KMS-11 (cell line): ENCODE results near the gene CRTC1.

Experiments used
- H2AFZ ChIP-seq: fragments of 200-600 bp; sonication (generic); 2 replicates; pipeline ENCODE4 v1.6.1; 2016; ENCODE audit warnings: antibody characterized with exemption, mixed run types, low read depth
- H3K27ac ChIP-seq: fragments of 200-600 bp; sonication (generic); 2 replicates; pipeline ENCODE4 v1.6.1; 2016; ENCODE audit warnings: mild to moderate bottlenecking, mixed run types
- H3K27me3 ChIP-seq: fragments of 200-600 bp; sonication (generic); 2 replicates; pipeline ENCODE4 v1.6.1; 2017; ENCODE audit warnings: mild to moderate bottlenecking, low read depth, mixed run types, moderate library complexity; ENCODE audit not compliant: insufficient read depth
- H3K36me3 ChIP-seq: fragments of 200-600 bp; sonication (generic); 2 replicates; pipeline ENCODE4 v1.6.1; 2017; ENCODE audit warnings: mild to moderate bottlenecking, mixed run types; ENCODE audit not compliant: insufficient read depth
- H3K4me1 ChIP-seq: fragments of 200-600 bp; sonication (generic); 2 replicates; pipeline ENCODE4 v1.6.1; 2016; ENCODE audit warnings: mild to moderate bottlenecking, low read depth, mixed run types; ENCODE audit not compliant: poor library complexity, severe bottlenecking
- H3K4me2 ChIP-seq: fragments of 200-600 bp; sonication (generic); 2 replicates; pipeline ENCODE4 v1.7.0; 2016; ENCODE audit warnings: mild to moderate bottlenecking, mixed run types
- H3K4me3 ChIP-seq: fragments of 200-600 bp; sonication (generic); IDR thresholded peaks from 2 replicates; pipeline ENCODE4 v1.6.1; 2017; ENCODE audit warnings: low read depth, low read length, mixed read lengths; ENCODE audit not compliant: insufficient read depth
- H3K79me2 ChIP-seq: fragments of 200-600 bp; sonication (generic); 2 replicates; pipeline ENCODE4 v1.6.1; 2016; ENCODE audit warnings: low read depth, mixed run types; ENCODE audit not compliant: insufficient read depth
- H3K9ac ChIP-seq: fragments of 200-600 bp; sonication (generic); 2 replicates; pipeline ENCODE4 v1.6.1; 2016; ENCODE audit warnings: mild to moderate bottlenecking, mixed run types
- H4K20me1 ChIP-seq: fragments of 200-600 bp; sonication (generic); 2 replicates; pipeline ENCODE4 v1.6.1; 2016; ENCODE audit warnings: mild to moderate bottlenecking, mixed run types; ENCODE audit not compliant: insufficient read depth
- TF ChIP-seq, protein P1 (sequence below): fragments of 200-600 bp; sonication (generic); conservative IDR thresholded peaks from 2 replicates; pipeline ENCODE4 v1.6.1; 2017; ENCODE audit warnings: low read depth, mild to moderate bottlenecking, antibody characterized with exemption, low read length, moderate library complexity, mixed read lengths

The CRTC1 gene

GRCh38 chr19:18776736-18777135, 93.3 kb downstream of the CRTC1 start:
- Histone ChIP-seq H3K4me3 (no peak overlapping the region), H3K79me2 (no peaks in the 10 kb centered on the region), H3K27ac (no peak overlapping the region), H3K4me1 (peaks cover 9% of the 10 kb centered on the region), H3K27me3 (no peaks in the 10 kb centered on the region; the same call in 1 of the 2 replicates), H2AFZ (no peak overlapping the region), H3K4me2 (no peak overlapping the region), H3K36me3 (no peaks in the 10 kb centered on the region), H3K9ac (no peak overlapping the region), H4K20me1 (no peaks in the 10 kb centered on the region)
- TF ChIP-seq, protein P1, sequence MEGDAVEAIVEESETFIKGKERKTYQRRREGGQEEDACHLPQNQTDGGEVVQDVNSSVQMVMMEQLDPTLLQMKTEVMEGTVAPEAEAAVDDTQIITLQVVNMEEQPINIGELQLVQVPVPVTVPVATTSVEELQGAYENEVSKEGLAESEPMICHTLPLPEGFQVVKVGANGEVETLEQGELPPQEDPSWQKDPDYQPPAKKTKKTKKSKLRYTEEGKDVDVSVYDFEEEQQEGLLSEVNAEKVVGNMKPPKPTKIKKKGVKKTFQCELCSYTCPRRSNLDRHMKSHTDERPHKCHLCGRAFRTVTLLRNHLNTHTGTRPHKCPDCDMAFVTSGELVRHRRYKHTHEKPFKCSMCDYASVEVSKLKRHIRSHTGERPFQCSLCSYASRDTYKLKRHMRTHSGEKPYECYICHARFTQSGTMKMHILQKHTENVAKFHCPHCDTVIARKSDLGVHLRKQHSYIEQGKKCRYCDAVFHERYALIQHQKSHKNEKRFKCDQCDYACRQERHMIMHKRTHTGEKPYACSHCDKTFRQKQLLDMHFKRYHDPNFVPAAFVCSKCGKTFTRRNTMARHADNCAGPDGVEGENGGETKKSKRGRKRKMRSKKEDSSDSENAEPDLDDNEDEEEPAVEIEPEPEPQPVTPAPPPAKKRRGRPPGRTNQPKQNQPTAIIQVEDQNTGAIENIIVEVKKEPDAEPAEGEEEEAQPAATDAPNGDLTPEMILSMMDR, result no peak

DNA sequence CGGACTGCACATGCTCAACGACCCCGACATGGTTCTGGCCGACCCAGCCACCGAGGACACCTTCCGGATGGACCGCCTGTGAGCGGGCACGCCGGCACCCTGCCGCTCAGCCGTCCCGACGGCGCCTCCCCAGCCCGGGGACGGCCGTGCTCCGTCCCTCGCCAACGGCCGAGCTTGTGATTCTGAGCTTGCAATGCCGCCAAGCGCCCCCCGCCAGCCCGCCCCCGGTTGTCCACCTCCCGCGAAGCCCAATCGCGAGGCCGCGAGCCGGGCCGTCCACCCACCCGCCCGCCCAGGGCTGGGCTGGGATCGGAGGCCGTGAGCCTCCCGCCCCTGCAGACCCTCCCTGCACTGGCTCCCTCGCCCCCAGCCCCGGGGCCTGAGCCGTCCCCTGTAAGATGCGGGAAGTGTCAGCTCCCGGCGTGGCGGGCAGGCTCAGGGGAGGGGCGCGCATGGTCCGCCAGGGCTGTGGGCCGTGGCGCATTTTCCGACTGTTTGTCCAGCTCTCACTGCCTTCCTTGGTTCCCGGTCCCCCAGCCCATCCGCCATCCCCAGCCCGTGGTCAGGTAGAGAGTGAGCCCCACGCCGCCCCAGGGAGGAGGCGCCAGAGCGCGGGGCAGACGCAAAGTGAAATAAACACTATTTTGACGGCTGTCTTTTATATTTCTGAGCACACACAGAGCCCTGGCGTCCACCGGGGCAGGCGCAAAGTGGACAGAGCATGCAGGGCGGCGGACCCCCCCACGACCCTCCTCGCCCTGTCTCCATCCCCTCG, 94.0 kb downstream of the CRTC1 start:
- Histone ChIP-seq H3K9ac (no peak overlapping the region), H3K4me1 (peaks cover 9% of the 10 kb centered on the region), H3K4me3 (no peak overlapping the region), H3K79me2 (no peaks in the 10 kb centered on the region), H3K36me3 (no peaks in the 10 kb centered on the region), H3K27ac (no peak overlapping the region), H2AFZ (no peak overlapping the region), H4K20me1 (no peaks in the 10 kb centered on the region), H3K4me2 (no peak overlapping the region; the same call in 1 of the 2 replicates), H3K27me3 (no peaks in the 10 kb centered on the region; the same call in 1 of the 2 replicates)
- TF ChIP-seq, protein P1, result no peak

DNA sequence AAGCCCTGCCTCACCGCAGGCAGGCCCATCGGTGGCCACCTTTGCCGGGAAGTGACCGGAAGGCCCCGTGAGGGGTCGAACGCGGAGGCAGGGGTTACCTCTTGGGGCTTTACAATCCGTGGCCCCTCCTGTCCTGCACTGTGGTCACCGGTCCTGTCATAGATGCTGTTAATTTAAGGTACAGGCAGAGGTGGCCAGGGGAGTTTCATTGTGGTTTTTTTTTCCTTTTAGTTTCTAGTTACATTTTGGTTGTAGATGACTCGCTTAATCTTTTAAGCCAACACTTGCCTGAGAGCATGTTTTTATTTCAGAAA, 94.6 kb downstream of the CRTC1 start:
- Histone ChIP-seq H3K79me2 (no peaks in the 10 kb centered on the region), H3K4me3 (no peak overlapping the region), H3K4me2 (peak overlapping the region; percentile 21; the same call in 1 of the 2 replicates), H3K36me3 (no peaks in the 10 kb centered on the region), H3K27me3 (no peaks in the 10 kb centered on the region; the same call in 1 of the 2 replicates), H3K9ac (no peak overlapping the region), H3K4me1 (peaks cover 9% of the 10 kb centered on the region), H4K20me1 (no peaks in the 10 kb centered on the region), H2AFZ (no peak overlapping the region), H3K27ac (no peak overlapping the region)
- TF ChIP-seq, protein P1, result no peak

DNA sequence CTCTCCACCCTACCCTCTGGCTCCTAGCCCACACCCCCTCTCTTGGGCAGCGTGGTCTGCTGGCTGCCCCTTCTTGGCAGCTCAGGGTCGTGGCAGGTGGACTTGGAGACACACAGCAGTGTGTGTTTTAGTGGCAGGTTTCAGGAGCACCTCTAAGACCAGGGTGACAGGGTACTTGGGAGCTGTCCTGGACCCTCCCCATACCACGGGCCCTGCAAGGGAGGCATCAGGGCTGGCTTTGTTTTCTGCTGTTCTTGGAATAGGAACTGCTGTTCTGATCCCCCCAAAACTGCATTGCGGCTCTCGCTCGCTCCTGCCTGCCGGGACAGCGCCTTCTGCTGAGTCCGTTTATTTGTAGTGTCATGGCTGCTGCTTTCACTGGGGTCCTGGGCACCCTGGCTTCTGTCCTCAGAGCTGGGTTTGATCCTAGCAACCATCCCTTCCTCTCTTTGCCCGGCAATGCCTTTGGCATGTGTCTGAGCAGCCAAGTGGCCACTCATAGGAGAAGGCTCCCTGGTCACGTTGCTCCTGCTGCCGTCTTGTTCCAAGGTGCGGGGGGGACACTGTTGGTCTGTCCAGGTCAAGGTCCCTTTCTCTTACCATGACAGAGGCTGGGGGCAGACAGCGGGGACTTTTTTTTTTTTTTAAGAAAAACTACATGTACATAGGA, 95.5 kb downstream of the CRTC1 start:
- Histone ChIP-seq H3K4me2 (no peak overlapping the region), H3K4me3 (no peak overlapping the region), H4K20me1 (no peaks in the 10 kb centered on the region), H3K4me1 (peaks cover 9% of the 10 kb centered on the region), H3K36me3 (no peaks in the 10 kb centered on the region), H3K79me2 (no peaks in the 10 kb centered on the region), H2AFZ (no peak overlapping the region), H3K9ac (no peak overlapping the region), H3K27me3 (no peaks in the 10 kb centered on the region; the same call in 1 of the 2 replicates), H3K27ac (no peak overlapping the region)
- TF ChIP-seq, protein P1, result no peak
